SK-N-SH (cell line): Measurements from ENCODE around the gene VEZF1. TPM values are rescaled to one million over a fixed set of nuclear protein-coding genes. Genes with fewer than 3 reads are reported as not detected.

Source experiments
- CTCF ChIA-PET: fragments of 300-600, 350-600 bp; formaldehyde crosslinking; extraction: SDS; loops from one replicate; lab custom pipeline; 2021; lab: Yijun Ruan, JAX
- POLR2A ChIA-PET: fragments of 350-600 bp; sonication (Branson Sonifier 250); formaldehyde crosslinking; extraction: SDS; loops from one replicate; lab custom pipeline; 2020; ENCODE audit warnings: antibody characterized with exemption, inconsistent platforms; lab: Yijun Ruan, JAX
- DNase-seq: peaks from one replicate; pipeline ENCODE4 v3.0.0; 2012
- H2AFZ ChIP-seq: fragments of 200-600 bp; sonication (generic); 2 replicates; pipeline ENCODE4 v1.8.1; 2016; ENCODE audit warnings: antibody characterized with exemption, mild to moderate bottlenecking, low read depth
- H3F3A ChIP-seq: fragments of 200-600 bp; sonication (generic); replicated peaks from 2 replicates; pipeline ENCODE3; 2016; ENCODE audit warnings: antibody characterized with exemption, mild to moderate bottlenecking; ENCODE audit not compliant: insufficient read depth
- H3K27ac ChIP-seq, 2 experiments: fragments of 200-500 bp in 1 of 2; fragments of 200-600 bp in 1 of 2; sonication (Bioruptor generic) in 1 of 2; sonication (generic), shearing (Covaris generic) in 1 of 2; 2 replicates each; pipeline versions ENCODE4 v1.5.1 to v1.6.1; 2014 to 2016; ENCODE audit warnings: low read depth in 2 of 2, inconsistent platforms in 1 of 2, low read length in 1 of 2, mild to moderate bottlenecking in 1 of 2, mixed read lengths in 1 of 2
- H3K27me3 ChIP-seq: fragments of 200-600 bp; sonication (generic), shearing (Covaris generic); 2 replicates; pipeline ENCODE4 v1.6.1; 2016; ENCODE audit warnings: mixed run types; ENCODE audit not compliant: insufficient read depth
- H3K36me3 ChIP-seq, 2 experiments: fragments of 200-500 bp in 1 of 2; fragments of 200-600 bp in 1 of 2; sonication (Bioruptor generic) in 1 of 2; sonication (generic) in 1 of 2; replicated peaks in 1 of 2; 2 replicates each; pipeline versions ENCODE3 to v1.5.1; 2014 to 2016; ENCODE audit warnings: low read length in 1 of 2, mild to moderate bottlenecking in 1 of 2; ENCODE audit not compliant: insufficient read depth in 2 of 2, control insufficient read depth in 1 of 2
- H3K4me1 ChIP-seq, 2 experiments: fragments of 200-500 bp in 1 of 2; fragments of 200-600 bp in 1 of 2; sonication (Bioruptor generic) in 1 of 2; sonication (generic), shearing (Covaris generic) in 1 of 2; 2 replicates each; pipeline versions ENCODE4 v1.5.1 to v1.6.1; 2014 to 2016; ENCODE audit warnings: low read depth in 1 of 2, low read length in 1 of 2, mixed run types in 1 of 2; ENCODE audit not compliant: insufficient read depth in 2 of 2, control insufficient read depth in 1 of 2
- H3K4me2 ChIP-seq: fragments of 200-600 bp; sonication (generic), shearing (Covaris generic); 2 replicates; pipeline ENCODE4 v1.6.1; 2017; ENCODE audit warnings: mixed run types
- H3K4me3 ChIP-seq, 2 experiments: fragments of 200-500 bp in 1 of 2; fragments of 200-600 bp in 1 of 2; sonication (Bioruptor generic) in 1 of 2; sonication (generic), shearing (Covaris generic) in 1 of 2; 2 replicates each; pipeline versions ENCODE4 v1.5.1 to v1.8.1; 2014 to 2016; ENCODE audit warnings: low read depth in 2 of 2, inconsistent platforms in 1 of 2, low read length in 1 of 2, mild to moderate bottlenecking in 1 of 2, mixed read lengths in 1 of 2, moderate library complexity in 1 of 2
- H3K79me2 ChIP-seq: fragments of 200-600 bp; sonication (generic); 2 replicates; pipeline ENCODE4 v1.8.1; 2017; ENCODE audit warnings: mild to moderate bottlenecking; ENCODE audit not compliant: insufficient read depth
- H3K9ac ChIP-seq: fragments of 200-600 bp; sonication (generic); 2 replicates; pipeline ENCODE4 v1.6.1; 2017; ENCODE audit warnings: mixed run types
- H3K9me2 ChIP-seq: fragments of 200-600 bp; sonication (generic); 2 replicates; pipeline ENCODE4 v1.6.1; 2017; ENCODE audit warnings: mixed run types
- H3K9me3 ChIP-seq: fragments of 200-600 bp; sonication (generic); 2 replicates; pipeline ENCODE4 v1.6.1; 2017; ENCODE audit warnings: mixed run types, mild to moderate bottlenecking, moderate library complexity
- H4K20me1 ChIP-seq: fragments of 200-600 bp; sonication (generic); 2 replicates; pipeline ENCODE4 v1.6.1; 2017; ENCODE audit warnings: mild to moderate bottlenecking, mixed run types; ENCODE audit not compliant: insufficient read depth
- CHD2 ChIP-seq: fragments of 150-350 bp; IDR thresholded peaks from 2 replicates; pipeline ENCODE4 v1.6.1; 2018; ENCODE audit warnings: low read length; ENCODE audit not compliant: partially characterized antibody
- ELF1 ChIP-seq: IDR thresholded peaks from 2 replicates; pipeline ENCODE4 v1.4.0; 2012
- EP300 ChIP-seq, 2 experiments: IDR thresholded peaks; 2 replicates each; pipeline versions ENCODE4 v1.4.0 to v1.6.1; 2012; ENCODE audit warnings: borderline replicate concordance in 1 of 2, low read depth in 1 of 2, low read length in 1 of 2
- EZH2phosphoT487 ChIP-seq: fragments of 200-600 bp; sonication (generic); IDR thresholded peaks from 2 replicates; pipeline ENCODE4 v1.6.1; 2017; ENCODE audit warnings: low read depth, mixed run types, mild to moderate bottlenecking, antibody characterized with exemption, moderate library complexity, borderline replicate concordance
- FOSL2 ChIP-seq: IDR thresholded peaks from 2 replicates; pipeline ENCODE4 v1.4.0; 2012; ENCODE audit warnings: low read depth, mild to moderate bottlenecking, moderate library complexity, borderline replicate concordance
- GATA2 ChIP-seq: sonication (generic); formaldehyde crosslinking; IDR thresholded peaks from 2 replicates; pipeline ENCODE4 v1.5.0; 2020; ENCODE audit warnings: mild to moderate bottlenecking, missing genetic modification reagents
- JUND ChIP-seq: IDR thresholded peaks from 2 replicates; pipeline ENCODE4 v1.4.0; 2012
- MEF2A ChIP-seq: IDR thresholded peaks from 2 replicates; pipeline ENCODE4 v1.4.0; 2012; ENCODE audit warnings: low read depth, borderline replicate concordance
- NFIC ChIP-seq: IDR thresholded peaks from 2 replicates; pipeline ENCODE4 v1.4.0; 2012; ENCODE audit warnings: borderline replicate concordance
- NRF1 ChIP-seq: IDR thresholded peaks from 2 replicates; pipeline ENCODE4 v1.6.1; 2012; ENCODE audit warnings: low read depth, mild to moderate bottlenecking, low read length
- POLR2AphosphoS5 ChIP-seq: IDR thresholded peaks from 2 replicates; pipeline ENCODE4 v1.6.1; 2012; ENCODE audit warnings: low read depth, low read length
- RAD21 ChIP-seq: IDR thresholded peaks from 2 replicates; pipeline ENCODE4 v1.6.1; 2012; ENCODE audit warnings: mild to moderate bottlenecking, low read length
- RFX5 ChIP-seq: IDR thresholded peaks from 2 replicates; pipeline ENCODE4 v1.6.1; 2012; ENCODE audit warnings: mild to moderate bottlenecking, improper control_type of control experiment, low read length
- SIN3A ChIP-seq: IDR thresholded peaks from 2 replicates; pipeline ENCODE4 v1.6.1; 2012; ENCODE audit warnings: low read depth, mild to moderate bottlenecking, low read length, moderate library complexity, borderline replicate concordance
- SMC3 ChIP-seq: IDR thresholded peaks from 2 replicates; pipeline ENCODE4 v1.6.1; 2012; ENCODE audit warnings: low read depth, low read length, improper control_type of control experiment
- TAF1 ChIP-seq: IDR thresholded peaks from 2 replicates; pipeline ENCODE4 v1.6.1; 2012; ENCODE audit warnings: low read depth, mild to moderate bottlenecking, low read length, moderate library complexity, borderline replicate concordance
- TCF12 ChIP-seq: IDR thresholded peaks from 2 replicates; pipeline ENCODE4 v1.4.0; 2012
- YY1 ChIP-seq: IDR thresholded peaks from 2 replicates; pipeline ENCODE4 v1.4.0; 2012; ENCODE audit warnings: low read depth, mild to moderate bottlenecking
- WGBS: methylation state at CpG from one replicate; pipeline ENCODE4 v1.1.6; 2017; ENCODE audit warnings: low lambda C conversion rate; 5-methylcytosine and 5-hydroxymethylcytosine counted together
- polyA plus RNA-seq, 3 experiments: library from polyadenylated mRNA; depleted of rRNA; stranded (reverse); fragments of >200 nt; gene quantifications; 2 replicates each; pipeline ENCODE4 v1.2.3, GENCODE V29; 2012
- TF ChIP-seq, protein P1 (sequence below): IDR thresholded peaks from 2 replicates; pipeline ENCODE4 v1.4.0; 2012; ENCODE audit warnings: low read depth, borderline replicate concordance
- TF ChIP-seq, protein P2 (sequence below): IDR thresholded peaks from 2 replicates; pipeline ENCODE4; 2012
- TF ChIP-seq, protein P3 (sequence below): IDR thresholded peaks from 2 replicates; pipeline ENCODE4 v1.6.1; 2012; ENCODE audit warnings: mild to moderate bottlenecking, low read depth, low read length, moderate library complexity

VEZF1 gene
- polyA plus RNA-seq, 1 of the 3 experiments (the other 2 are of a cell fraction) = 35.1 TPM

DNA sequence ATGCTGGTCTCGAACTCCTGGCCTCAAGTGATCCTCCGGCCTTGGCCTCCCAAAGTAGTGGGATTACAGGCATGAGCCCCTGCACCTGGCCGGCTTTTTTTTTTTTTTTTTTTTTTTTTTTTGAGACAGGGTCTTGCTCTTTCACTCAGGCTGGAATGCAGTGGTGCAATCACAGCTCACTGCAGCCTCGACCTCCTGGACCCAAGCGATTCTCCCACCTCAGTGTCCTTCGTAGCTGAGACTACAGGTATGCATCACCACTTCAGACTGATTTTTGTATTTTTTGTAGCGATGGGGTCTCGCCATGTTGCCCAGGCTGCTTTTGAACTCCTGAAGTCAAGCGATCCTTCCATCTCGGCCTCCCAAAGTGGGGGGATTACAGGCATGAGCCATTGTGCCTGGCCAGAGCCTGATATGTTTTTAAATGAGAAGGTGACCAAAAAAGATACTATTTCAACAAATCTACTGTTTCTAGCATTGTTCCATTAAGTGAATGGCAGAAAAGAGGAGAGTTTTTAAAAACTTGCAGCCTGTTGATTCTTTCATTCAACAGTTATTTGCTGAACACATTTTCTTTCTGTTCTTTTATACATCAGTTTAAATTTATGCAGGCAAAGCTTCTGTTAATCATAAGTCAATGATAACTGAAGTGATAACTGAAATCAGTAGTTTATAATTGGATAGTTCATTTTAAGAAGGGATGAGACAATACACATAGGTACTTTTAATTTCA is 22.2 kb upstream of the VEZF1 start (continued):
- TF ChIP-seq, protein P1, sequence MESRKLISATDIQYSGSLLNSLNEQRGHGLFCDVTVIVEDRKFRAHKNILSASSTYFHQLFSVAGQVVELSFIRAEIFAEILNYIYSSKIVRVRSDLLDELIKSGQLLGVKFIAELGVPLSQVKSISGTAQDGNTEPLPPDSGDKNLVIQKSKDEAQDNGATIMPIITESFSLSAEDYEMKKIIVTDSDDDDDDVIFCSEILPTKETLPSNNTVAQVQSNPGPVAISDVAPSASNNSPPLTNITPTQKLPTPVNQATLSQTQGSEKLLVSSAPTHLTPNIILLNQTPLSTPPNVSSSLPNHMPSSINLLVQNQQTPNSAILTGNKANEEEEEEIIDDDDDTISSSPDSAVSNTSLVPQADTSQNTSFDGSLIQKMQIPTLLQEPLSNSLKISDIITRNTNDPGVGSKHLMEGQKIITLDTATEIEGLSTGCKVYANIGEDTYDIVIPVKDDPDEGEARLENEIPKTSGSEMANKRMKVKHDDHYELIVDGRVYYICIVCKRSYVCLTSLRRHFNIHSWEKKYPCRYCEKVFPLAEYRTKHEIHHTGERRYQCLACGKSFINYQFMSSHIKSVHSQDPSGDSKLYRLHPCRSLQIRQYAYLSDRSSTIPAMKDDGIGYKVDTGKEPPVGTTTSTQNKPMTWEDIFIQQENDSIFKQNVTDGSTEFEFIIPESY = no peak
- no peak for TF ChIP-seq SMC3
- no peak for TF ChIP-seq EZH2phosphoT487

DNA sequence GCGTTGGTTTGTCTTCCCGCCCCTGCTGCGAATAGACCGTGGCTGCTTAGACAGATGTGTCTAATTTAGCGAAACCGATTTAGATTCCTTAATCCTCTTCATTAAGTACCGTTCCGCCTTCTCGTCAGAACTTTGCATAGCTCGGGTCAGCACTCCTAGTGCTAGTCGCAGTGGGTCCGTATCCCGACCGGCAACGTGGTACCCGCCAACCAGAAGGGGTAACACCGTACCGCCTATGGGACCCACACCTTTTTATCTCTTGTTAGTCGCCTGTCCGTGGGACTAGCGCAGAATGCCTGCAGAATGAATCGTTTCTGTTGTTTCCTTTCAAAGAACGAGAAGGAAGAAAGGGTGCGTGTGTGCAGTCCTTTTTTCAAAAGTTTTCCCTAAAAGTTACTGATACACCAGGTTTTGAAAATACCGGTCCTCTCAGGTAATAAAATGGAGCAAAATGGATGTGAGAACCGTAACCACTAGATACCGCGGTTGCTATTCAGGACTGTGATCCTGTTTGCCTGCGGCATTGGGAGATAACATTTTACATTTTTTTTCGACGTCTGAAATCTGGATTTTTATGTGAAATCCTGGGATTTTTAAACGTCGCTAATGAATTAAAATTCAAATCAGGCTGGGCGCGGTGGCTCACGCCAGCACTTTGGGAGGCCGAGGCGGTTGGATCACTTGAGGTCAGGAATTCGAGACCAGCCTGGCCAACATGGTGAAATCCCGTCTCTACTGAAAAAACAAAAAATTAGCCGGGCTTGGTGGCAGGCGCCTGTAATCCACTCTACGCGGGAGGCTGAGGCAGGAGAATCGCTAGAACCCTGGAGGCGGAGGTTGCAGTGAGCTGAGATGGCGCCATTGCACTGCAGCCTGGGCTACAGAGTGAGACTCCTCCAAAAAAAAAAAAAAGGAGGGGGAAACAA is 20.0 kb upstream of the VEZF1 start:
- peak overlapping the region; percentile 100 for H3K9ac ChIP-seq
- ChIA-PET POLR2A (interaction anchor here (0.6 to 2.8 kb wide), 22 partner anchors 10 to 1201 kb away, joined by 3 to 40 read pairs (median 4); partner anchors contain the start of genes AKAP1, DYNLL2, MRPS23 and VEZF1), CTCF (interaction anchor here (0.6 to 20.5 kb wide), 14 partner anchors 9 to 920 kb away, joined by 3 to 1002 read pairs (median 4); partner anchors contain the start of gene MRPS23)
- H3K9me3 ChIP-seq = no peaks in the 10 kb centered on the region
- 18% methylated on average over 47 of the region's 47 CpGs for WGBS
- peaks cover 32% of the 10 kb centered on the region for H3F3A ChIP-seq
- peak overlapping the region; percentile 97 for H3K4me2 ChIP-seq
- H3K9me2 ChIP-seq = no peaks in the 10 kb centered on the region
- H3K79me2 ChIP-seq = peaks cover 40% of the 10 kb centered on the region
- peaks cover 26 to 34% of the 10 kb centered on the region in 2 experiments for H3K4me1 ChIP-seq
- peak overlapping the region; percentile 98 to 99 for H3K27ac ChIP-seq
- peaks cover 34% of the 10 kb centered on the region for H4K20me1 ChIP-seq
- peak overlapping the region; percentile 95 for H2AFZ ChIP-seq
- H3K27me3 ChIP-seq = no peaks in the 10 kb centered on the region
- H3K36me3 ChIP-seq = peaks cover 30 to 32% of the 10 kb centered on the region in 2 experiments
- H3K4me3 ChIP-seq = peak overlapping the region; percentile 98 to 99
- peak; percentile 45 for DNase-seq
- no peak for TF ChIP-seq JUND
- no peak for TF ChIP-seq GATA2 (CRISPR knock-in tag)
- TF ChIP-seq FOSL2 = no peak
- TF ChIP-seq YY1 = no peak
- no peak for TF ChIP-seq RFX5
- TF ChIP-seq POLR2AphosphoS5 = peak; percentile 71
- TF ChIP-seq, protein P2, sequence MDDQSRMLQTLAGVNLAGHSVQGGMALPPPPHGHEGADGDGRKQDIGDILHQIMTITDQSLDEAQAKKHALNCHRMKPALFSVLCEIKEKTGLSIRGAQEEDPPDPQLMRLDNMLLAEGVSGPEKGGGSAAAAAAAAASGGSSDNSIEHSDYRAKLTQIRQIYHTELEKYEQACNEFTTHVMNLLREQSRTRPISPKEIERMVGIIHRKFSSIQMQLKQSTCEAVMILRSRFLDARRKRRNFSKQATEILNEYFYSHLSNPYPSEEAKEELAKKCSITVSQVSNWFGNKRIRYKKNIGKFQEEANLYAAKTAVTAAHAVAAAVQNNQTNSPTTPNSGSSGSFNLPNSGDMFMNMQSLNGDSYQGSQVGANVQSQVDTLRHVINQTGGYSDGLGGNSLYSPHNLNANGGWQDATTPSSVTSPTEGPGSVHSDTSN = no peak
- TF ChIP-seq, protein P3, sequence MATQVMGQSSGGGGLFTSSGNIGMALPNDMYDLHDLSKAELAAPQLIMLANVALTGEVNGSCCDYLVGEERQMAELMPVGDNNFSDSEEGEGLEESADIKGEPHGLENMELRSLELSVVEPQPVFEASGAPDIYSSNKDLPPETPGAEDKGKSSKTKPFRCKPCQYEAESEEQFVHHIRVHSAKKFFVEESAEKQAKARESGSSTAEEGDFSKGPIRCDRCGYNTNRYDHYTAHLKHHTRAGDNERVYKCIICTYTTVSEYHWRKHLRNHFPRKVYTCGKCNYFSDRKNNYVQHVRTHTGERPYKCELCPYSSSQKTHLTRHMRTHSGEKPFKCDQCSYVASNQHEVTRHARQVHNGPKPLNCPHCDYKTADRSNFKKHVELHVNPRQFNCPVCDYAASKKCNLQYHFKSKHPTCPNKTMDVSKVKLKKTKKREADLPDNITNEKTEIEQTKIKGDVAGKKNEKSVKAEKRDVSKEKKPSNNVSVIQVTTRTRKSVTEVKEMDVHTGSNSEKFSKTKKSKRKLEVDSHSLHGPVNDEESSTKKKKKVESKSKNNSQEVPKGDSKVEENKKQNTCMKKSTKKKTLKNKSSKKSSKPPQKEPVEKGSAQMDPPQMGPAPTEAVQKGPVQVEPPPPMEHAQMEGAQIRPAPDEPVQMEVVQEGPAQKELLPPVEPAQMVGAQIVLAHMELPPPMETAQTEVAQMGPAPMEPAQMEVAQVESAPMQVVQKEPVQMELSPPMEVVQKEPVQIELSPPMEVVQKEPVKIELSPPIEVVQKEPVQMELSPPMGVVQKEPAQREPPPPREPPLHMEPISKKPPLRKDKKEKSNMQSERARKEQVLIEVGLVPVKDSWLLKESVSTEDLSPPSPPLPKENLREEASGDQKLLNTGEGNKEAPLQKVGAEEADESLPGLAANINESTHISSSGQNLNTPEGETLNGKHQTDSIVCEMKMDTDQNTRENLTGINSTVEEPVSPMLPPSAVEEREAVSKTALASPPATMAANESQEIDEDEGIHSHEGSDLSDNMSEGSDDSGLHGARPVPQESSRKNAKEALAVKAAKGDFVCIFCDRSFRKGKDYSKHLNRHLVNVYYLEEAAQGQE = no peak
- 0 out of 2 replicates have a peak, but pooled peaks have one; percentile 4 for TF ChIP-seq SIN3A
- no peak for TF ChIP-seq ELF1
- no peak for TF ChIP-seq MEF2A
- no peak for TF ChIP-seq EZH2phosphoT487
- TF ChIP-seq EP300 (IDR thresholded peaks at IDR 0.05; ENCODE audit: borderline replicate concordance in 1 of 2, low read depth in 1 of 2, low read length in 1 of 2) = no peak
- TF ChIP-seq NRF1 = no peak
- TF ChIP-seq TCF12 = no peak; the same call in 1 of the 2 replicates
- TF ChIP-seq NFIC = no peak
- TF ChIP-seq CHD2 = no peak
- TF ChIP-seq TAF1 = no peak
- peak; percentile 25; the same call in 1 of the 2 replicates for TF ChIP-seq RAD21
